KG1 (cell line): ENCODE measurements around the gene APC2.

Source experiments
- DNase-seq: peaks from one replicate; lab custom pipeline; 2025; lab: John Stamatoyannopoulos, UW

APC2 gene

GRCh38 chr19:1449467-1450442 lies at the start of gene APC2:
Gene APC2, plus strand, starts transcription at chr19:1450121. Its CDS starts 2,881 bp downstream, at chr19:1453002.
- DNase-seq, result no peak

DNA sequence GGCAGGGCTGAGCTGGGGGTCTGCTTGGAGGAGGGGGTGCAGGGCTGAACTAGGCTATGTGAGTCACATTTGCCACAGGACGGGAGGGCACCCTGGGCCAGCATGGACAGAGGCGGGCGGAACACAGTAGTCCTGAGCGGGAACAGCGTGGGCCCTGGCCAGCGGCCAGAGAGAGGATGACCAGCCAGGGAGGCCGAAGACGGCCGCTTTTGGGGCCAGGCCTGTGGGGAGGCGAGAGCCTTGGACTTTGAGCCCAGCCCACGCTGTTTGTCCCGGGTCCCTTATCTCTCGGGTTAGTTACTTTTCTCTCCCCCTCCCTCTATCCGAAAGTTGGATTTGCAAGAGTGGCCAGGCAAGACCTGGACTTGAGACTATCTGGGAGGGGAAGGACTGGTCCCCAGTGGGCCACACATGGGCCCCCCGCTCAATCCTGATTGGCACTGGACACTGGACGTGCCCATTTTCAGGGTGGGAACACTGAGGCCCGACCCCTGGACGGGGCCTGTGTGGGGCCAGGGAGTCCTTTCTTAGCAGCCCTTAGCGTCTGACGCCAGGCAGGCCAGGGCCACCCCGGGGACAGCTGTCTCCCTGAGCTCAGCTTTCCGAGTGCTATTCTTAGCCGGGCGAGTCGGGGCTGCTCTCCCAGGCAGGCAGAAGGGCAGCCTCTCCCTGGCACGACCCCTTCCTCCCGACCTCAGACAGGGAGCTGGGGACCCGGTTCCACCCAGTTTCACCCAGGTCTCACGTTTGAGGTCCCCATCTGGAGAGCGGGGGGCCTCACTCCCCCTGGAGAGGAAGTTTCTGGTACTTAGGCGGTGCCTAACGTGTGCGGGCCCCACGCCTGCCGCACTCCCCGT lies 49.4 kb upstream of the APC2 start:
- no peak for DNase-seq

GRCh38 chr19:1401138-1401888 lies 48.6 kb upstream of the APC2 start, which contains the start of gene GAMT:
Gene GAMT, minus strand, starts transcription at chr19:1401542. Its CDS starts 66 bp downstream, at chr19:1401476.
- DNase-seq, result peak; percentile 43

DNA sequence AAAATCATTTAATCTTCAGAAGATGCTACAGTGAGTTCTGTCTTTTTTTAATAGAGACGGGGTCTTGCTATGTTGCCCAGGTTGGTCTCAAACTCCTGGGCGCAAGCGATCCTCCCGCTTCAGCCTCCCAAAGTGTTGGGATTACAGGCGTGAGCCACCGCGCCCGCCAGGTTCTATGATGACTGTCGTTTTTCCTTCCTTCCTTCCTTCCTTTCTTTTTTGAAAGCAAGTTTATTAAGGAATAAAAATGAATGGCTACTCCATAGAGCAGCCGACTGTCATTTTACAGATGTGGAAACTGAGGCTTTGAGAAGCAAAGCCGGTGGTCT lies 48.1 kb upstream of the APC2 start:
- DNase-seq, result no peak

DNA sequence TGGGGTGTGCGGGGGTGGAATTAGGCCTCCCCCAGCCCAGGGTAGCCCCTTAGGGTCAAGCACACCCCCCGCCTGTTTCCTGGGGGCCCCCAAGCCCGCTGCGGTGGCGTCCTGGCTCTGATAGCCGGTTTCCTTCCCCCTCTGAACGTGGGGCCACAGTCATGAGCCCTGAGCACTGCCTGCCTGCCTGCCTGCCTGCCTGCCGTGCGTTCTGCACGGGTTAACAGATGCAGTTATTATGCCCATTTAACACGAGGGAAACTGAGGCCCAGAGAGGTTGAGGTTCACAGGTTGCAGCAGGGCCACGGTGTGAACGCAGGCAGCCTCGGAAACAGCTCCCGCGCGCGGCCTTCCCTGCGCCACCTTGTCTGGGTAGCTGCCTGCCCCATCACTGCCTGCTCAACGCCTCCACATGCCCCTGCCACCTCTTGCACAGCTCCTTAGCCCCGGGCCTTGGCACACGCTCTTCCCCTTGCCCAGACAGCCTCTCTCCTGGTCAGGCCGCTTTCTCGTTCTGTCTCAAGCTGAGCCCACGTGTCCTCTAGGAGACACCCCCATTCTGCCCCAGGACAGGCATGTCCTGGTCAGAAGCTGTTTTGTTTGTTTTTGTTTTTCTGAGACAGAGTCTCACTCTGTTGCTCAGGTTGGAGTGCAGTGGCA lies 47.4 kb upstream of the APC2 start:
- DNase-seq, result no peak

GRCh38 chr19:1406774-1407527 lies 43.0 kb upstream of the APC2 start:
- peak; percentile 92 for DNase-seq

GRCh38 chr19:1407528-1408299 lies 42.2 kb upstream of the APC2 start, which contains the start of gene DAZAP1:
Gene DAZAP1, plus strand, starts transcription at chr19:1407586. Its CDS starts 188 bp downstream, at chr19:1407774.
- no peak for DNase-seq

DNA sequence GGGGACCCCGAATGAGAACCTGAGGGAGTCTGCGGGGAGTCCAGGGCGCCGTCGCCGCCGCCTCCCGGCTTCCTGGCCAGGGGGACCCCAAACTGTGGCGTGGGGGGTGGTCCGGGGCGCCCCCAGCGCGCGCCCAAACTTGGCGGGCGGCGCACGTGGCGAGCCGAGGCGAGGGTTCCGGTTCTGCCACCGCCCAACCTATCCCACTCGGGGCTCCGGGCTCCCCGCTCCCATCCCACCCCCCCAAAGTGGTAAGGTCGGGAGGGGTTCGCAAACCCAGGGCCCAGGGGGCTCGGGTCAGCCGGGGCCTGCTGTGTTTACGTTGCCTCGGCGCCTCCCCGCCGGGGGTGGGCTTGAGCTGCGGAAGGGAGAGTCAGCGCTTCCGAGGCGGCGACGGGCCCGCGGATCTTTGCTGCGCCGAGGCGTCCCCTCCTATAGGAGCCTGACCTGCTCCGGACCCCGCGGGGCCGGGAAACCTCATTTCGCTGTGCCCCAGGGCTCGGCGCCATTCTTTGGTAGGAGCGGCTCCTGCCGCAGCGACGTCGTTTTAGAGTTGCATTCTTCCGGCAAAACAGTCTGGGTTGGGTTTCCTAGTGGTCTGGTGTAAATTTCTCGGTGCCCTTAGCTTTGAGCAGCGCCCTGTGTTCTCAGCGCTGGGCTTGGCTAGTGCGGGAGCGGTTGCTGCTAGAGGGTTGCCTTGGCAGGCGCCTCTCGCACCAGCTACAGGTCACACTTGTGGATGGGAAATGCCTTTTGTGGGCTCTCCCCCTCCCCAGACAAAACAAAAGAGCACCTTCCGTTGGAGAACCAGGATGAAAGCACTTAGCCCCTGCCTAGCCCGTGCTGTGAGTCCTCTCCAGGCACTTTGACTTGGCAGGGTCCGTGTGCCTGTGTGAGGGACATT lies 41.4 kb upstream of the APC2 start:
- DNase-seq, result no peak

DNA sequence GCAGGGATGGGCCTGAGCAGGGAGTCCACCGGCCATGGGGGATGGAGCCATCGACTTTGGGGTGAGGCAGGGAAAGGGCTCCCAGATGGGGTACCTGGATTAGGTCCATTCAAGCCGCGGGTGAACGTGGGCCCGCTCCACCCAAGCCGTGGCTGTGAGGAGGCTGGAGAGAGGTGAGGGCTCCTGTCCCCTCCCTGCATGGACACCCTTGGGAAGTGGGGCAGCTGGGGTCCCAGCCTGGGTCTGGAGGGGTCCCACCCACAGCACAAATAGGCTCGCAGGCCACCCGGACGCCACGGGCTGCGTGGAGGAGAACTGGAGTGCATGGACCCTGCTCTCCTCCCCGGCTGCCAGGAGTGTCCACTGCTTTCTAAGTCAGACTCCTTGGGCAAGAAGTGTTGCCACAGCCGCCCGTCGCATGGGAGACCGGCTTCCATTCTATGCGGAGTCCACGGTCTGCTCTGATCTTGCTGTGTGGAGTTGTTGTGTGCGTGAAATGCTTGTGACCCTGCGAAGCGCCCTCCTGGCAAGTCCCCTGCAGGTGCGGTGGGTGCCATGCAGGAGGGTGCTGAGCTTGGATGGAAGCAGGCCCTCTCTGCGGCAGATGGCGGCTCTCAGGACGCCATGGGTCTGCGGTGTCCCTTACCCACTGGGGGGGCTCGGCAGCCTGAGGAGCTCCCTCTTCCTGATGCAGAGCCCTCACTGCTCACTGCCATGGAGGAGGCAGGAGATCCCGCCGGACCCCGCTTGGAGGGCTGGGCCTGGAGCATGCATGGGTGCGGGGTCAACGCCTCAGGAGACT lies 40.5 kb upstream of the APC2 start:
- no peak for DNase-seq

- no peak for DNase-seq
These were observed 39.7 kb upstream of the APC2 start for GRCh38 chr19:1410136-1410786.

DNA sequence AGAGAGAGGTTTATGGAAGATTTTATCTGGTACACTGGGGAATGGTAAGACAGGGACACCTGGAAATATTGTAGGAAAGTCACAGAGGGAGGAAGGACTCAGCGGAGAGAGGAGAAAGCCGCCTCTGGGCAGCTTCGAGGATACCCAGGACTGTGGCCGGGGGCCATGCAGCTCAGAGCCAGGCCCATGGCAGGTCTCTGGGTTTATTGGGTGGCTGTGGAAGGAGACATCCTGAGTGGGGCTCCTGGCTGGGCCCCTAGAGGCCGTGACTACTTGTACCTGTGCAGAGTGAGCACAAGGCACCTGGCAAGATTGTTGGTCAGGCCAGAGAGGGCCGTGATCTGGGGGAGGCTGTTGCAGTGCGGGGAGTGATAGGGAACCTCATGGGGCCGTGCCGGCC lies 39.1 kb upstream of the APC2 start:
- no peak for DNase-seq

DNA sequence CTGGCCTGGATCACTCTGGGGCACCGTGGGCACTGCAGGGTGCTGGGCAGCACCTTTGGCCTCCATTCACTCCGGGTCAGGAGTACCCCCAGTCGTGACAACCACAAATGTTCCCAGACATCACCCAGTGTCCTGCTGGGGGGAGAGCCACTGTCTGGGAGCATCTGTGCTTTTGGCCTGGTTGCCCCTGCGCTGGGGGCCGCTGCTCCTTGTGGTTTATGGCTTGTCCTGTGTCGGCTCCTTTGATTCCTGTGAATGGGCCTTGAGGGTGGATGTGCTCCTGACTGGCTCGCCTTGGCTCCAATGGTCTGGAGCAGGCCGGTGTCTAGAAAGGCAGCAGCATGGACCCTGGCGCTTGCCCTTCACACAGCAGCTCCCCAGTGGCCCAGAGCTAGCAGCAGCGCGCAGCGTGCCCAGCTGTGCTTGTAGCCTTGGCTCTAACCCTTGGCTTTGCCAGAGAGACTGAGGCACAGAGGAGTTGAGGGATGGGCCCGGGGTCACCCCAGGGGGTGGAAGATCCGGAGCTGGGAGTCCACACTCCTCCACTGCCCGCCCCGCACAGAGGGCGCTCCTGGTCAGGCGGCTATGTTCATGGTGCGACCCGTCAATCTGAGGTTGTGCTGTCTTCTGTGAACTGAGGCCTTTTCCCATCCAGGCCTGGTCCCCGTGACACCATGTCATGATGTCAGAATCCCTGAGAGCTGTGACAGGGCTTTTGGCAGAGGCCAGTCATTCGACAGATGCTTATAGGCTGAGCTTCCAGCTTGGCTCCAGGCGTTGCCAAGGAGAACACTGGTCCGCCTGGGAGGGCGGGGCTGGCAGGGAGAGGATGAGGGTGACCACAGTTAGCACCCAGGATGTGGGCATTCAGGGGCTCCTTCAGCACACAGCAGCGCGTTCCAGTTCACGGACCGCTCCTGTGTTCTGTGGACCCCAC lies 38.4 kb upstream of the APC2 start:
- no peak for DNase-seq

DNA sequence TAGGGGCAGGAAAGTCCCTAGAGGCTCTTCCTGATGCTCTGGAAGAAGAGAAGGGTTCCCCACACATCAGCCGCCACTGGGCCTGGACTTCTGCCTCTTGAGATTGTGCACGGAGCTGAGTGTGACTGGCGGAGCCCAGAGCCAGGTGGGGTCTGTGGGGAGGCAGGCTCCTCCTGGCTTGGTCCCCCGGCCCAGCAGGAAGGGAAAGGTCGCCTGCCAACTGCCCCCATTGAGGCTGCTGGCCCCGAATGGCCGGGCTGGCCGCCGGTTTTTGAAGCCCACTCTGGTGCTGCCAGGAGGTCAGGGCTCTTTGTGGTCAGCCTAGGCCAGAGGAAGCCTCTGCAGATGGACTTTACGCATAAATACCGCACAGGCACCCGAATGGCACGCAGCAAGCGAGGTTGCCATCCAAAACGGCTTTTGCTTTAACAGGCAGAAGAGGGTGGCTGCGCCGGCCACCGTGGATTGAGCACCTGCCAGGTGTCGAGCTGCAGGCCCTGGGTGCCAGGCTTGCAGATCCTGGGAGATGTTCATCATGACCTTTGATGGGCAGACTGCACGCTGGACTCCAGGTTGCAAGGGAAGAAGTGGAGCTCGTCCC lies 37.5 kb upstream of the APC2 start:
- DNase-seq, result no peak

GRCh38 chr19:1412995-1413800 lies 36.7 kb upstream of the APC2 start:
- DNase-seq, result no peak
